ENCODE results near the gene ASCL1.
A peak's percentile ranks its signal among the peaks of the same experiment; 100 is the strongest.

Gene ASCL1

GRCh38 chr12:102957339-102958050 is at the start of gene ASCL1:
Gene ASCL1 (plus strand): TSS chr12:102957674. CDS start chr12:102958245, 571 bp downstream.
- peak; percentile 47 for DNase-seq

- DNase-seq, result no peak
These were observed 49.6 kb upstream of the ASCL1 start for GRCh38 chr12:102907918-102908317.

DNA sequence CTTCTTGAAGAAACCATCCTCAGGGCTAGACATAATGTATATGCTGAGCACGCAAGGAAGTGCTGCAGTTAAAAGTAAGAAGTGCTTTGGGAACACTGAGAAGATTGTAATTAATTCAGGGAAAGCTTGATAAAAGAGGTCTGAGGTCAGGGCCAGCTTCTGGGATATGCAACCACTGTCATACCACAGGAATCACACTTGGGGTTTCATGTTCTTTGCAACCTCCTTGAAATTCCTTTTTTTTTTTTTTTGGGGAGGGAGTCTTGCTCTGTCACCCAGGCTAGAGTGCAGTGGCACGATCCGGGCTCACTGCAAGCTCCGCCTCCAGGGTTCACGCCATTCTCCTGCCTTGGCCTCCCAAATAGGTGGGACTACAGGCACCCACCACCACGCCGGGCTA is 47.3 kb upstream of the ASCL1 start:
- DNase-seq, result no peak

DNA sequence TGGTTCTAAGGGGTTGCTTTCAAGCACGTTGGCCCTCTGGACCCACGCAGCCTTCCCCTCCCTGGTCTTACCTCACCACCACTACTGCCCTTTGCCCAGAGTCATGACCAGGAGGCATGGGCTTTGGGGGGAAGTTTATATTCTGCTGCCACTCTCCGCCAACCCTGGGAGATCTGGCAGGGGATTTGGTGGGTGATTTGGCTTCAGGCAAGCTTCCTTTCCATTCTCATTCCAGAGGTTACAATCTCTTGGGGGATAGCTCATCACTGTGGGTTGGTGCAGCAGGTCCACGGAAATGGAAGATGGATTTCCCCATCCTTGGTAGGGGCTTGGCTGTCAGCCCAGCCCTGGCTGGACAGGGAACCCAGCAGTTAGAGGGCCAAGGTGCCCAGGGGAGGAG is 46.7 kb upstream of the ASCL1 start:
- DNase-seq, result no peak

DNA sequence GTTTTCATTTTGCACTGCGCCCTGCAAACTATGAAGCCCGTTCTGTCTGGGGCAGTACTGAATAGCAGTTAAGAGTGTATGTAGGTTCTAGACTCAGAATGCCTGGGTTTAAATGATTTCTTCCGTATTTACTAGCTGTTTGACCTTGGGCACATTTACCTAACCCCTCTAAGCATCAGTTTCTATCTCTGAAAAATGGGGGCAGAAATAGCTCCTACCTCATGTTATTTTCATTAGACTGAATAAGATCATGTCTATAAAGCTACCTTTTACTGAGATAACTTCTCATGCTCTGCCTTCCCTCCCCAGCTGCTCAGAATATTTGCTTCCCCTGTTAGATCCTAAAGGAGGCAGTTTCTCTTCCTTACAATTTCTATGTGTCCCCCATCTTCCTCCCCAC is 46.2 kb upstream of the ASCL1 start:
- no peak for DNase-seq

- DNase-seq, result no peak
These were observed 45.2 kb upstream of the ASCL1 start for GRCh38 chr12:102912258-102912657.

DNA sequence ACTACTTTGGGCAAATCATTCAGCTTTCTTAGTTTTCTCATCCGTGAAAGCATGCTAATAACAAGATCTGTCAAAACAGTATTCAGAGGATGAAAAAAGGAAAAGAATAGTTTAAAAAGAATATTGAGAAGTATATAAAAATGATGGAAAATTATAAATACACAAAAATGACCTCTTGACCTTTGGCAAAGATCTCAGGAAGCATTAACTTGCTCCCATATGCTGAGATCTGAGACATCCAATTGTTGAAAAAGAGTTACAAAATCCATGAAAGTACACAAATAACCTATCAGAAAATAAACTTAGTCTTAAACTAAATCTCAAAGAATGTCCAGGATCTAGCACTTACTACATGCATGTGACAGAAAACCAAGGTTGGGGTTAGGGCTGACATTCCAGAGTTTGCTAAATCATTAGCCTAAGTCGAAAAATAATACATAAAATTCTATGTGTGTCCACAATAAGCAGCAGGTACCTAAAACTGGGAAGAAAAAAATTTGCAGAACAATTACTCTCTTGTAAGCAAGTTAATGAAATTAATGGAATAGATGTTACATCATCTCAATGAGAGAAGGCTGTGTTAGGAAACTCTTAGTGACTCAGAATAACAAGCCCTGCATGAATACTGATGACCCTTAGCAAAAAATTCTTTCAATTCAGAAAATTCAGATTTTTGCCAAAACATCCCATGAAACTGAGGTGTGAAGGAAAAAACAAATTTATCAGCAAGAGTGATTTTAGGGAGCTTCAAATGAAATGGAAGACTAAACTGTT is 43.8 kb upstream of the ASCL1 start:
- no peak for DNase-seq

DNA sequence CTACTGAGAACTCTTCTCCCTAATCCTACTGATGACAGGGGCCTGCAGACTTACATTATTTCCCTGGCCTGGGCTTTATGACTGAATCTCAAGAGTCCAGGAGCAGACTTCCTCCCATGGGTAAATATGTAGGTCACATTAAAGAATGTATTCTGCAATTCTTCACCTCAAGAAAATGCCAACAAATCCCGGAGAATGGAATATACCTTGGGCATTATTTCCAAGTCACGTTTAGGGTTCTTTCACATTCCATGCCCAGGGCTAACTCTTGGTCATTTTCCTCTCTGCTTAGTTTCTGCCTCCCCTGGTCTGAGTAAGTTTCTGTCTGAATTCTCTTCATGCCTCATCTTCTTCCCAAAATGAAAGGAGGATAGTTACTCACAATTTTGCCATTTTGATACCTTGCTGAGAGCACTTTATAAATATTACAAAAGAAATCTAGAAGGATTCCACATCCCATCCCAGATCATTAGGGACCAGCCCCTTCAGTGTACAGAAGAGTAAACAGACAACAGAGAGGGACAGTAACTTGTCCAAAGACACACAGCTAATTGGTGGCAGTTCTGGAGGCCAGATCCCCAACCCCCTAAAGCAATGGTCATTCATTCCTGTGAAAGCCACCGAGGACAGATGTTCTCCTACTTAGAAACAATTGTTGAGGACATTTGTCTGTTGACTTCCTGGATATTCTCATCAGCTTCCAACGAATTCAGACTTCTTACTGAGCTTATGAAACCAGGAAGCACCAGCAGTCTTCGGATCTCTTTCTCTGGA is 41.0 kb upstream of the ASCL1 start:
- no peak for DNase-seq

DNA sequence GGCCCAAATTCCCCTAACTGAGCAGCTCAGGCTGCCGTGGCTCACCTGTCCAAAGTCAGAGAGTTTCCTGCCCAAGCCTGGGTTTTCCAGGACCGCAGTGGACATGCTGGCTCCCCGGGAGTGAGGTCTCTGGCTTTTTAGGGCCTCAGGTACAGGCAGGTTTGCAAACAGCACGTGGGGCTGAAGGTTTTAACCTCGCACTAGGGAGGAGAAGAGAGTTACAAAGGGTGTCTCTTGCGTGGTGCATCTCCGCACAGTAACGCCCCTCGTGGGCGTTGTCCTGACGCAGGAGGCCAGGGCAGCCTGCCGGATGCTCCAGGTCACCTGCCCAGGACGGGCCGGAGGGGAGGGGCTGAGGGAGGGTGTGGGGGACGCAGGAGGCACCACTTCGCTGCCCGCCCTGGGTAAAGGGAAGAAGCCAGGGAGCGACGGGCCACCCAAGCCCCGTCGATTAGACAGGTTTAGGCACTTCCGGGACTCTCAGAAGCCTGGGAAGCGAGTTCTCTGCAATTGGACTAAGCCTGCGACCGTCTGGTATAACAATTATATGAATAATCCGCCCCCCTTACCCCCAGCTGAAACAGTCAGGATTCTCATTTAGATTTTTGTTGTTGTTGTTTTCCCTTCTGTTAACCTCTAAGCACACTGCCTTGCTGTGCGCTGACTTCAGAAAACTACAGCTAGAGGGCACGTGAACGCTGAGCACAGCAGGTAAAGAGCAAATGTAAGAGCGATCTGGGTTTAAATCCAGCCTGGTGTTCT is 40.3 kb upstream of the ASCL1 start, which contains the start of gene PAH:
TSS of gene PAH (minus strand) at position 219 of the 762 bp plus-strand sequence. CDS start at position 105, 114 bp downstream.
- DNase-seq, result no peak

GRCh38 chr12:102918840-102919239 is 38.6 kb upstream of the ASCL1 start:
- DNase-seq, result no peak

DNA sequence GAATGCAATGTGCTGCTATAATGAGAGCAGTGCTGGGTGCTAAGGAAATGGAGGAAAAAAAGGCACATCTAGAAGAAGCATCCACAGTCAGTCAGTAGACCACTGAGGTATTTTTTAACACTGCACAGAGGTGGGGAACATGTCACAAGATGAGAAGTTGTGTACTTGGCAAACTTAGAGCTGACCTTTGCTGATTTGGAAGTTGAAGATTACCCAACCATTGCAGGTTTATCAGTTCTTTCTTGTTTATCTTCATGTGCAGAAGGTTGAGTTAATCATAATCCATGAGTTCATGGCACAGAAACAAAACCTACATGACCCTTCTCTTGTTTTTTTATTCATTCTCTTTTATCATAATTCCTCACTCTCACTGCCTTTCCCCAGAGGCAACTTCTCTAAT is 37.2 kb upstream of the ASCL1 start:
- DNase-seq, result no peak

GRCh38 chr12:102921240-102921639 is 36.2 kb upstream of the ASCL1 start:
- no peak for DNase-seq

DNA sequence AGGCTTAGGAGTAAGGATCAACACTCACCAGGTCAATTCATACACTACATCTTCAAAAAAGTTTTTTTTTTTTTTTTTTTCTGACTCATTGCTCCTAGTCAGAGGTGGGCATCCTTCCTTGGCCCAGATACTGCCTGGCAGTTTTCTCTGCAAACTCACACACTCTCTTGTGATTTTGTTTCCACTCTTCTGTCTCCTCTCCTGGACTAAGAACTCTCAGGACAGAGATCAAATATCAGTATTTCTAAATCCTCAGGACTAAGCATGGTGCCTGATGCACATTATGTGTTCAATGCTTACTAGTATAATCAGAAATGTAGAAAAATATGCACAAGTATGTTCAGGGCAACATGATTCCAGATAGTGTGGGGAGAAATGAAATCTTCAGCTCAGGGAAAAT is 30.3 kb upstream of the ASCL1 start:
- DNase-seq, result no peak

GRCh38 chr12:102933168-102933567 is 24.3 kb upstream of the ASCL1 start:
- no peak for DNase-seq

GRCh38 chr12:102939059-102939458 is 18.4 kb upstream of the ASCL1 start:
- no peak for DNase-seq

GRCh38 chr12:102939670-102940222 is 17.7 kb upstream of the ASCL1 start:
- no peak for DNase-seq

GRCh38 chr12:102946042-102946441 is 11.4 kb upstream of the ASCL1 start:
- no peak for DNase-seq

DNA sequence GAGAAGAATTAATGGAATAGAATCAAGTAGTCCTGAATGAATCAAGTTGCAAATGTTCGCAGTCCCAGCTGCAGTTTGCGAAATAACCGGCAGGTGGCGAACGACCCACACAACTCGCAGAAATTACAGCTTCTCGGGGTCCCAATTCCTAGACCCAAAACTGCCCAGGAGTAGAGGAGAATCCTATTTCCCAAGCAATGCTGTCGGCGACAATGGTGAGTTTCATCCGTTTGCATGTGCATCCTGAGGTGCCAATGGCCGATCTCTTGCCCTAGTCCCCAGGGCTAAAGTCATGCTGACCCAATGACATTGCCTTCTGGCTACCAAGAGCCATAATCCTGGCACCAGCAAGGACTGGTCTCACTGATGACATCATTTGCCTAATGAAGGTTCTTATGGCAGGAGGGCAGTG is 8.5 kb upstream of the ASCL1 start:
- no peak for DNase-seq

DNA sequence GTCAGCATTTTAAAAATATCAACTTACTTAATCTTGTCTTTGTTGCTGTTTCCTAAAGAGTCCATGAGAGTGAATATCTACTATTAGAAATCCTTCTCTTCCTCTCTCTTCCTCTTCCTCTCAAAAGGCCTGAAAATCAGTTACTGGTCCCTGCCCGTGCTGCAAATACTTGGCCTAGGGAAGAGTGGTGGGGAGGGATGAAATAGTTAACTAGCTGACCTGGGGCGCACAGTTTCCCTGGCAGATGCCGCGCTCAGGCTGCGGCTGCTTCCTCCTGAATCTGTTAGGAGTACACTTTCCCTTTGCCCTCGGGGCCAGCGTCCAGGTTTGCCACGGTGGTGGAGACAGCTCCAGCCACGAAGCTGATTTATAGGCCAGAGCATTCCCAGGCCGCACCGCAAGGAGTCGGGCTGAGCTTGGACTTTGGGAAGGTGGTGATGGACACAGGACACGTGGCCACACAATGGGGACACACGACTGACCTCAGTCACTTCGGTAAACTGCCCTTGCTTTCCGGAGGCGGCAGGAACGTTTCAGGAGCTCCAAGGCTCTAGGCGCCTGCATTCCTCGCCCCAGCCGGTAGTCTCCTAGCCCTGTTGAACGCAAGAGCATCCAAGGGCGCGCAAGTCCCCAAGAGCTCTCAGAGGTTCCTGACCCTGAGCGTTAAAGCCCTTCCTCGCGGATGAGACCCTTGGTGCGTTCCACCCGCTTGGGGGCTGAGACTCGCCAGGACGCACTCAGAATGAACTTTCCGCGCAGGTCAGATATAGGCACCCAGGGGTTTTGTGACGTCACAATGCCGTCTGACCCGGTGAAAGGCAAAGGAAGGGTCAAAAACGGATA is 7.1 kb upstream of the ASCL1 start:
- no peak for DNase-seq

GRCh38 chr12:102950950-102951619 is 6.4 kb upstream of the ASCL1 start:
- DNase-seq, result no peak

GRCh38 chr12:102951841-102952240 is 5.6 kb upstream of the ASCL1 start:
- DNase-seq, result no peak
